Measurements from ENCODE around the gene C11orf42. TPM values are rescaled to one million over a fixed set of nuclear protein-coding genes. Genes with fewer than 3 reads are reported as not detected.

C11orf42 gene
- total and polyA plus RNA-seq, 2 donors (not counting 1 experiment from before 2014, with no cell fraction given) = not detected

DNA sequence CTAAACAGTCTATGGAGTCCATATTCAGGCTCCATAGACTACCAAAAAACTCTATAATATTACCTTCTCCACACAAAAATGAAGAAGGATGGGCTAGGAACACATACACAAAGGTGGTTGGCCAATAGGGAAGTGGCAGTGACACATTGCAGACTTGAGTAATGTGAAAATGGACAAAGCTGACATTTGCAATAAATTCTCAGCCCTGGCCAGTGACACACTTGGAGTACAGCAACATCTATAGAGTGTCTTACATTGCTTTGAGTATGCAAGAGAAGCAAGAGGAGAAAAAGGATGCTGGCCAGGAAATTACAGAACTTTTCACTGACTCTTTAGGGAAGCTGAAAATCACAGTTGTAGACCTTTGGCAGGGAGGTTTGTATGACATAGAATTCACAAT lies 13.6 kb upstream of the C11orf42 start:
- H3K4me3 Mint-ChIP-seq = no peak overlapping the region
- Histone ChIP-seq H3K4me1 (ENCODE audit: control insufficient read depth in 2 of 2, insufficient read depth in 2 of 2, low read length in 2 of 2) (no peaks in the 10 kb centered on the region), H3K36me3 (replicated peaks in 1 of 2; ENCODE audit: control extremely low read depth in 1 of 2, control insufficient read depth in 1 of 2, extremely low read depth in 1 of 2, insufficient read depth in 2 of 2, low read length in 1 of 2) (no peaks in the 10 kb centered on the region), H3K27ac (ENCODE audit: low read length in 2 of 2) (no peak overlapping the region), H2AFZ (ENCODE audit: insufficient read depth, low read depth, low read length, poor library complexity, severe bottlenecking) (no peak overlapping the region), H3K79me2 (ENCODE audit: control insufficient read depth, insufficient read depth, low read length) (no peaks in the 10 kb centered on the region), H3K9ac (ENCODE audit: low read length) (no peak overlapping the region), H3K9me3 (ENCODE audit: control extremely low read depth in 1 of 3, control insufficient read depth in 2 of 3, insufficient read depth in 1 of 3, low read length in 2 of 3) (no peaks in the 10 kb centered on the region), H3K4me2 (replicated peaks; ENCODE audit: low read depth, low read length, poor library complexity, severe bottlenecking) (no peak overlapping the region), H4K20me1 (ENCODE audit: control insufficient read depth, insufficient read depth, low read length, poor library complexity, severe bottlenecking) (no peaks in the 10 kb centered on the region), H3K4me3 (ENCODE audit: control extremely low read depth in 1 of 5, extremely low read depth in 1 of 5, insufficient read depth in 1 of 5, low read depth in 2 of 5, low read length in 4 of 5) (no peak overlapping the region), H3K27me3 (replicated peaks in 1 of 4; ENCODE audit: control extremely low read depth in 1 of 4, control insufficient read depth in 3 of 4, insufficient read depth in 4 of 4, low read length in 3 of 4) (no peaks in the 10 kb centered on the region)
- ChIA-PET CTCF (no interaction called here), POLR2A (no interaction called here)
- ATAC-seq (ENCODE audit: low read depth) = no peak
- intact Hi-C loops (cut with micrococcal nuclease) = no loop called here
- H3K27me3 Mint-ChIP-seq = no peaks in the 10 kb centered on the region
- no peaks in the 10 kb centered on the region for H3K9me3 Mint-ChIP-seq (ENCODE audit: insufficient read depth)
- TF ChIP-seq EZH2 (IDR thresholded peaks at IDR 0.05; ENCODE audit: borderline replicate concordance, insufficient read depth, low read depth, low read length, poor library complexity, severe bottlenecking) = no peak
- TF ChIP-seq, protein P1, sequence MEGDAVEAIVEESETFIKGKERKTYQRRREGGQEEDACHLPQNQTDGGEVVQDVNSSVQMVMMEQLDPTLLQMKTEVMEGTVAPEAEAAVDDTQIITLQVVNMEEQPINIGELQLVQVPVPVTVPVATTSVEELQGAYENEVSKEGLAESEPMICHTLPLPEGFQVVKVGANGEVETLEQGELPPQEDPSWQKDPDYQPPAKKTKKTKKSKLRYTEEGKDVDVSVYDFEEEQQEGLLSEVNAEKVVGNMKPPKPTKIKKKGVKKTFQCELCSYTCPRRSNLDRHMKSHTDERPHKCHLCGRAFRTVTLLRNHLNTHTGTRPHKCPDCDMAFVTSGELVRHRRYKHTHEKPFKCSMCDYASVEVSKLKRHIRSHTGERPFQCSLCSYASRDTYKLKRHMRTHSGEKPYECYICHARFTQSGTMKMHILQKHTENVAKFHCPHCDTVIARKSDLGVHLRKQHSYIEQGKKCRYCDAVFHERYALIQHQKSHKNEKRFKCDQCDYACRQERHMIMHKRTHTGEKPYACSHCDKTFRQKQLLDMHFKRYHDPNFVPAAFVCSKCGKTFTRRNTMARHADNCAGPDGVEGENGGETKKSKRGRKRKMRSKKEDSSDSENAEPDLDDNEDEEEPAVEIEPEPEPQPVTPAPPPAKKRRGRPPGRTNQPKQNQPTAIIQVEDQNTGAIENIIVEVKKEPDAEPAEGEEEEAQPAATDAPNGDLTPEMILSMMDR (IDR thresholded peaks at IDR 0.05) = no peak
- no peaks in the 10 kb centered on the region for H3K4me1 Mint-ChIP-seq
- no peak overlapping the region for H3K27ac Mint-ChIP-seq
- DNase-seq = no peak

GRCh38 chr11:6194065-6194581 lies 11.2 kb upstream of the C11orf42 start:
- H3K9ac ChIP-seq (ENCODE audit: low read length) = no peak overlapping the region
- H3K9me3 Mint-ChIP-seq (ENCODE audit: insufficient read depth) = no peaks in the 10 kb centered on the region
- POLR2A ChIA-PET = no interaction called here

More at GRCh38 chr11:6194065-6194581, 11.2 kb upstream of the C11orf42 start:
- ATAC-seq (ENCODE audit: low read depth) (no peak), DNase-seq (no peak)
- Histone ChIP-seq H3K4me1 (ENCODE audit: control insufficient read depth in 2 of 2, insufficient read depth in 2 of 2, low read length in 2 of 2) (no peaks in the 10 kb centered on the region), H3K36me3 (replicated peaks in 1 of 2; ENCODE audit: control extremely low read depth in 1 of 2, control insufficient read depth in 1 of 2, extremely low read depth in 1 of 2, insufficient read depth in 2 of 2, low read length in 1 of 2) (no peaks in the 10 kb centered on the region), H2AFZ (ENCODE audit: insufficient read depth, low read depth, low read length, poor library complexity, severe bottlenecking) (no peak overlapping the region), H3K4me2 (replicated peaks; ENCODE audit: low read depth, low read length, poor library complexity, severe bottlenecking) (no peak overlapping the region), H3K27me3 (replicated peaks in 1 of 4; ENCODE audit: control extremely low read depth in 1 of 4, control insufficient read depth in 3 of 4, insufficient read depth in 4 of 4, low read length in 3 of 4) (no peaks in the 10 kb centered on the region), H3K9me3 (ENCODE audit: control extremely low read depth in 1 of 3, control insufficient read depth in 2 of 3, insufficient read depth in 1 of 3, low read length in 2 of 3) (no peaks in the 10 kb centered on the region), H3K79me2 (ENCODE audit: control insufficient read depth, insufficient read depth, low read length) (no peaks in the 10 kb centered on the region), H3K27ac (ENCODE audit: low read length in 2 of 2) (no peak overlapping the region), H3K4me3 (ENCODE audit: control extremely low read depth in 1 of 5, extremely low read depth in 1 of 5, insufficient read depth in 1 of 5, low read depth in 2 of 5, low read length in 4 of 5) (no peak overlapping the region), H4K20me1 (ENCODE audit: control insufficient read depth, insufficient read depth, low read length, poor library complexity, severe bottlenecking) (no peaks in the 10 kb centered on the region)
- intact Hi-C loops (cut with micrococcal nuclease) = no loop called here
- no peak overlapping the region for H3K4me3 Mint-ChIP-seq
- CTCF ChIA-PET = no interaction called here
- no peaks in the 10 kb centered on the region for H3K4me1 Mint-ChIP-seq
- no peak overlapping the region for H3K27ac Mint-ChIP-seq
- no peak for TF ChIP-seq EZH2 (IDR thresholded peaks at IDR 0.05; ENCODE audit: borderline replicate concordance, insufficient read depth, low read depth, low read length, poor library complexity, severe bottlenecking)
- TF ChIP-seq, protein P1 (IDR thresholded peaks at IDR 0.05) = no peak
- WGBS (ENCODE audit: insufficient coverage) = 67% methylated on average over 1 of the region's 1 CpG
- no peaks in the 10 kb centered on the region for H3K27me3 Mint-ChIP-seq

Measured in B cell (primary cell).